IMR-90 (cell line): Measurements from ENCODE around the gene SMARCA2. TPM values are rescaled to one million over a fixed set of nuclear protein-coding genes. Genes with fewer than 3 reads are reported as not detected.

Experiments used
- ATAC-seq: fragments of 200-7000 bp; cut with Tn5 transposase; 2 replicates; pipeline ENCODE4 v1.9.1; 2020; ENCODE audit warnings: low read depth, mild to moderate bottlenecking, moderate library complexity
- BruUV-seq: library from RNA; stranded (reverse); fragments of 400-500 nt; replicated peaks from 2 replicates; lab custom pipeline; 2021; lab: Mats Ljungman, UMichigan
- CTCF ChIA-PET: fragments of 300-600 bp; formaldehyde crosslinking; extraction: SDS; loops from one replicate; lab custom pipeline; 2021; ENCODE audit warnings: antibody characterized with exemption; lab: Yijun Ruan, JAX
- POLR2A ChIA-PET: fragments of 300-600 bp; sonication (Branson Sonifier 250); formaldehyde crosslinking; loops from one replicate; lab custom pipeline; 2022; ENCODE audit warnings: antibody characterized with exemption; ENCODE audit not compliant: unreplicated experiment; lab: Charles Lee
- DNase-seq: peaks from one replicate; pipeline ENCODE4 v3.0.0; 2013
- H2AFZ ChIP-seq: replicated peaks from 2 replicates; pipeline ENCODE3; 2013; ENCODE audit warnings: low read length, mild to moderate bottlenecking; ENCODE audit not compliant: poor library complexity
- H2AK5ac ChIP-seq: 2 replicates; pipeline ENCODE4 v1.6.1; 2013; ENCODE audit warnings: low read depth, low read length, inconsistent platforms
- H2AK9ac ChIP-seq: replicated peaks from 2 replicates; pipeline ENCODE3; 2013; ENCODE audit warnings: mild to moderate bottlenecking, low read depth, low read length, moderate library complexity; ENCODE audit not compliant: poor library complexity
- H2BK120ac ChIP-seq: 2 replicates; pipeline ENCODE4 v1.6.1; 2013; ENCODE audit warnings: low read depth, low read length, inconsistent platforms
- H2BK15ac ChIP-seq: 3 replicates; pipeline ENCODE4 v1.6.1; 2013; ENCODE audit warnings: low read depth, low read length, inconsistent platforms
- H2BK20ac ChIP-seq: 2 replicates; pipeline ENCODE4 v1.6.1; 2013; ENCODE audit warnings: low read depth, mild to moderate bottlenecking, inconsistent platforms, low read length, moderate library complexity
- H2BK5ac ChIP-seq: 2 replicates; pipeline ENCODE4 v1.6.1; 2013; ENCODE audit warnings: mild to moderate bottlenecking, low read depth, low read length, inconsistent platforms; ENCODE audit not compliant: poor library complexity, severe bottlenecking
- H3K14ac ChIP-seq: replicated peaks from 2 replicates; pipeline ENCODE4 v1.6.1; 2013; ENCODE audit warnings: low read depth, low read length, inconsistent platforms
- H3K18ac ChIP-seq: 2 replicates; pipeline ENCODE4 v1.6.1; 2013; ENCODE audit warnings: low read depth, low read length, control low read depth
- H3K23ac ChIP-seq: 2 replicates; pipeline ENCODE4 v1.6.1; 2013; ENCODE audit warnings: low read depth, low read length, inconsistent platforms
- H3K27ac ChIP-seq: 2 replicates; pipeline ENCODE4 v1.5.1; 2013; ENCODE audit warnings: mild to moderate bottlenecking, control low read depth, low read length; ENCODE audit not compliant: insufficient read depth
- H3K27me3 ChIP-seq: 2 replicates; pipeline ENCODE4 v1.6.1; 2013; ENCODE audit warnings: low read length; ENCODE audit not compliant: control insufficient read depth, insufficient read depth
- H3K36me3 ChIP-seq: 2 replicates; pipeline ENCODE4 v1.6.1; 2013; ENCODE audit warnings: low read length, mixed read lengths; ENCODE audit not compliant: control insufficient read depth, insufficient read depth
- H3K4ac ChIP-seq: 2 replicates; pipeline ENCODE4 v1.6.1; 2013; ENCODE audit warnings: low read depth, low read length, inconsistent platforms
- H3K4me1 ChIP-seq: 2 replicates; pipeline ENCODE4 v1.6.1; 2013; ENCODE audit warnings: low read length, mixed read lengths; ENCODE audit not compliant: control insufficient read depth, insufficient read depth
- H3K4me2 ChIP-seq: 2 replicates; pipeline ENCODE4 v1.6.1; 2013; ENCODE audit warnings: low read depth, mild to moderate bottlenecking, control low read depth, low read length, moderate library complexity
- H3K4me3 ChIP-seq: 2 replicates; pipeline ENCODE4 v1.5.1; 2013; ENCODE audit warnings: low read depth, mild to moderate bottlenecking, control low read depth, low read length, moderate library complexity; ENCODE audit not compliant: insufficient read depth
- H3K56ac ChIP-seq: 2 replicates; pipeline ENCODE4 v1.6.1; 2013; ENCODE audit warnings: low read length, inconsistent platforms; ENCODE audit not compliant: insufficient read depth; ENCODE audit errors: extremely low read depth
- H3K79me1 ChIP-seq, 2 experiments: 2 replicates each; pipeline ENCODE4 v1.6.1; 2013; ENCODE audit warnings: low read length in 2 of 2, inconsistent platforms in 1 of 2, low read depth in 1 of 2
- H3K9ac ChIP-seq: 2 replicates; pipeline ENCODE4 v1.6.1; 2013; ENCODE audit warnings: low read depth, low read length, control low read depth
- H3K9me1 ChIP-seq: 2 replicates; pipeline ENCODE4 v1.6.1; 2013; ENCODE audit warnings: low read length, inconsistent platforms; ENCODE audit not compliant: insufficient read depth
- H3K9me3 ChIP-seq: 2 replicates; pipeline ENCODE4 v1.6.1; 2013; ENCODE audit warnings: low read length; ENCODE audit not compliant: control insufficient read depth, insufficient read depth
- H4K20me1 ChIP-seq: 2 replicates; pipeline ENCODE4 v1.6.1; 2013; ENCODE audit warnings: low read length, inconsistent platforms; ENCODE audit not compliant: insufficient read depth
- H4K5ac ChIP-seq: 2 replicates; pipeline ENCODE4 v1.6.1; 2013; ENCODE audit warnings: mild to moderate bottlenecking, low read depth, low read length, control low read depth
- H4K8ac ChIP-seq, 2 experiments: 2 replicates each; pipeline ENCODE4 v1.6.1; 2013; ENCODE audit warnings: low read depth in 2 of 2, low read length in 2 of 2, control low read depth in 1 of 2, inconsistent platforms in 1 of 2
- H4K91ac ChIP-seq: 2 replicates; pipeline ENCODE4 v1.6.1; 2013; ENCODE audit warnings: low read depth, low read length, inconsistent platforms; ENCODE audit not compliant: insufficient read depth
- BHLHE40 ChIP-seq: fragments of 150-350 bp; IDR thresholded peaks from 2 replicates; pipeline ENCODE4 v1.6.1; 2016; ENCODE audit warnings: mild to moderate bottlenecking, low read depth, low read length
- MAFK ChIP-seq: IDR thresholded peaks from 2 replicates; pipeline ENCODE4 v1.6.1; 2012; ENCODE audit warnings: low read depth, low read length, improper control_type of control experiment
- MAZ ChIP-seq: IDR thresholded peaks from 2 replicates; pipeline ENCODE4 v1.6.1; 2012; ENCODE audit warnings: low read depth, mild to moderate bottlenecking, low read length, improper control_type of control experiment, moderate library complexity, borderline replicate concordance
- MXI1 ChIP-seq: IDR thresholded peaks from 2 replicates; pipeline ENCODE4 v1.6.1; 2012; ENCODE audit warnings: low read depth, mild to moderate bottlenecking, low read length, moderate library complexity, borderline replicate concordance
- NFE2L2 ChIP-seq: fragments of 150-350 bp; IDR thresholded peaks from 2 replicates; pipeline ENCODE4 v1.6.1; 2016; ENCODE audit warnings: low read depth, mild to moderate bottlenecking, low read length
- POLR2A ChIP-seq: IDR thresholded peaks from 2 replicates; pipeline ENCODE4 v1.6.1; 2012; ENCODE audit warnings: mild to moderate bottlenecking, low read depth, low read length
- RCOR1 ChIP-seq: IDR thresholded peaks from 2 replicates; pipeline ENCODE4 v1.6.1; 2012; ENCODE audit warnings: mild to moderate bottlenecking, low read length, improper control_type of control experiment; ENCODE audit not compliant: insufficient replicate concordance
- RFX5 ChIP-seq: IDR thresholded peaks from 2 replicates; pipeline ENCODE4 v1.8.0; 2012; ENCODE audit warnings: low read depth, mild to moderate bottlenecking, low read length, moderate library complexity
- SMC3 ChIP-seq: fragments of 150-350 bp; IDR thresholded peaks from 2 replicates; pipeline ENCODE4 v1.6.1; 2016; ENCODE audit warnings: low read depth, mild to moderate bottlenecking, antibody characterized with exemption, low read length, moderate library complexity
- WGBS, 2 experiments: methylation state at CpG; one replicate each; pipeline versions ENCODE4 v1.1.5 to v1.1.7; 2013; ENCODE audit warnings: missing lambda C conversion rate in 2 of 2; ENCODE audit not compliant: insufficient read length in 1 of 2; ENCODE audit errors: extremely low coverage in 2 of 2; 5-methylcytosine and 5-hydroxymethylcytosine counted together
- dilution Hi-C: fragments of 300-500 bp; cut with HindIII; formaldehyde crosslinking; loops from one replicate; pipeline ENCODE4 v1.14.3; 2018; ENCODE audit warnings: low sequenced_read_pairs; ENCODE audit not compliant: unreplicated experiment
- in situ Hi-C: fragments of 300-500 bp; cut with MboI; formaldehyde crosslinking; loops from 3 replicates; pipeline ENCODE4 v1.14.3; 2019; ENCODE audit warnings: low sequenced_read_pairs, inconsistent platforms, mixed read lengths
- intact Hi-C: fragments of 100-400 bp; cut with micrococcal nuclease; formaldehyde crosslinking; loops from 2 replicates; pipeline ENCODE4 v1.10.0; 2022
- polyA plus RNA-seq, 3 experiments: library from polyadenylated mRNA; depleted of rRNA; stranded (reverse); fragments of >200 nt; gene quantifications; 2 replicates each; pipeline ENCODE4 v1.2.3, GENCODE V29; 2012; ENCODE audit warnings: low replicate concordance in 1 of 3
- total RNA-seq: library from RNA; depleted of rRNA; stranded (reverse); fragments of >200 nt; gene quantifications from 2 replicates; pipeline ENCODE4 v1.2.3, GENCODE V29; 2012

Gene SMARCA2
- total and polyA plus RNA-seq, 2 of the 4 experiments (the other 2 are of a cell fraction), result 25.3 to 26.7 TPM

DNA sequence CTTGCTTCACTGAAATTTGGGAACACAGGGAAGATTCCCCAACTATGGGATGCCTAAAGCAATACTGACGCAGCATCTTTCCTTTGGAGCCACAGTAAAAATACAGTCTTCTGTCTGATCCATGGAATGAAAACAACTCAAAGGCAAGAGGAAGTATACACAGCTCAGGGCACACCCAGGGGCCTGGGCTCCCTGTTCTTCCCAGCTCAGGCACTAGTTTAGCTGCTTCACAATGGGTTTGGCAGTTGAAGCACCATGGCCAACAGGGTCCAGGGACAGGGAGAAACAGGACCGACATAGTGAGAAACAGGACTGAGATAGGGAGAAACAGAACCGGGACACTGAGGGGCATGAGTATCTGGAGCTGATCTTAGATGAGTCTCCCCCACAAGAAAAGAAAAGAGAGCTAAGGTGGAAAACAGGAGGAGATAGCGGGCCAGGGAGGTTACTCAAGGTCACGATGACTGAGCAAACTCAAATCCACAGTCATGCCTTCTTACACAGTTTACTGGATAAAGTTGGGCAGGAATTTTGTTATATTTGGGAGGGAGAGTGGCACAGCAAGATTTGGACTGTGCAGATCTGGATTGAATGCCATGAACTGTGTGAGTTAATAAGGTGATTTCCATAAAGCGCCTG lies 198.8 kb downstream of the SMARCA2 start:
- Histone ChIP-seq H3K56ac (no peak overlapping the region), H3K4me1 (no peaks in the 10 kb centered on the region), H3K9me3 (no peaks in the 10 kb centered on the region), H3K79me1 (no peaks in the 10 kb centered on the region), H3K9me1 (no peaks in the 10 kb centered on the region), H4K91ac (no peak overlapping the region), H3K4me3 (no peak overlapping the region), H2AK5ac (no peak overlapping the region), H2BK20ac (no peak overlapping the region), H4K5ac (no peak overlapping the region), H3K27me3 (no peaks in the 10 kb centered on the region), H2AFZ (no peak overlapping the region), H3K9ac (no peak overlapping the region), H2BK5ac (no peak overlapping the region), H3K27ac (no peak overlapping the region), H2BK15ac (no peak overlapping the region), H3K23ac (no peak overlapping the region), H2AK9ac (no peak overlapping the region), H3K4ac (no peak overlapping the region), H4K8ac (no peak overlapping the region; a peak in 1 of 4 replicates), H3K18ac (no peak overlapping the region), H2BK120ac (no peak overlapping the region), H4K20me1 (no peaks in the 10 kb centered on the region), H3K4me2 (no peak overlapping the region), H3K14ac (no peak overlapping the region), H3K36me3 (no peaks in the 10 kb centered on the region)
- TF ChIP-seq MXI1 (no peak), POLR2A (no peak), RFX5 (no peak), MAZ (no peak), BHLHE40 (no peak), SMC3 (no peak), MAFK (no peak), RCOR1 (no peak), NFE2L2 (no peak)
- DNase-seq, result no peak
- in situ Hi-C loops, result no loop called here
- CTCF ChIA-PET, result no interaction called here
- POLR2A ChIA-PET, result no interaction called here
- intact Hi-C loops, result no loop called here
- ATAC-seq, result no peak
- dilution Hi-C loops, result no loop called here
- WGBS, 2 experiments, result 100% methylated on average over 1 of the region's 6 CpGs; no CpG with 5 or more reads in 1 of the 2 experiments
- BruUV-seq, result no TSS peak
